Activated T-cell treated with anti-CD3 and anti-CD28 coated beads, Interleukin-2, amount 50 U/mL, for 72 hours (primary cell): ENCODE results near the gene MSL3B.

ENCODE experiments used
- ATAC-seq, 2 donors: fragments of 150-1000 bp; cut with Tn5 transposase; replicated peaks in 1 of 2; 2 replicates each; pipeline ENCODE4 v1.10.0; 2021; ENCODE audit warnings: moderate library complexity in 2 of 2, mild to moderate bottlenecking in 1 of 2
- DNase-seq, 2 donors: peaks; one replicate each; pipeline ENCODE4 v3.0.0; 2021 to 2022; ENCODE audit warnings: mixed read lengths in 1 of 2
- H3K27ac Mint-ChIP-seq: one replicate; pipeline ENCODE4 v1.8.0; 2022; ENCODE audit warnings: mild to moderate bottlenecking, moderate library complexity, mixed read lengths
- H3K27me3 Mint-ChIP-seq: one replicate; pipeline ENCODE4 v1.8.0; 2022; ENCODE audit warnings: low read depth, mixed read lengths
- H3K36me3 Mint-ChIP-seq, 2 donors: one replicate each; pipeline ENCODE4 v1.8.0; 2022; ENCODE audit warnings: mixed read lengths in 2 of 2, mild to moderate bottlenecking in 1 of 2; ENCODE audit not compliant: insufficient read depth in 2 of 2
- H3K4me1 Mint-ChIP-seq: one replicate; pipeline ENCODE4 v1.8.0; 2022; ENCODE audit warnings: low read depth, mixed read lengths
- H3K4me3 Mint-ChIP-seq, 2 donors: one replicate each; pipeline ENCODE4 v1.8.0; 2022; ENCODE audit warnings: mild to moderate bottlenecking in 2 of 2, mixed read lengths in 2 of 2, moderate library complexity in 2 of 2
- H3K9me3 Mint-ChIP-seq, 2 donors: one replicate each; pipeline ENCODE4 v1.8.0; 2022; ENCODE audit warnings: mixed read lengths in 2 of 2

The MSL3B gene

DNA sequence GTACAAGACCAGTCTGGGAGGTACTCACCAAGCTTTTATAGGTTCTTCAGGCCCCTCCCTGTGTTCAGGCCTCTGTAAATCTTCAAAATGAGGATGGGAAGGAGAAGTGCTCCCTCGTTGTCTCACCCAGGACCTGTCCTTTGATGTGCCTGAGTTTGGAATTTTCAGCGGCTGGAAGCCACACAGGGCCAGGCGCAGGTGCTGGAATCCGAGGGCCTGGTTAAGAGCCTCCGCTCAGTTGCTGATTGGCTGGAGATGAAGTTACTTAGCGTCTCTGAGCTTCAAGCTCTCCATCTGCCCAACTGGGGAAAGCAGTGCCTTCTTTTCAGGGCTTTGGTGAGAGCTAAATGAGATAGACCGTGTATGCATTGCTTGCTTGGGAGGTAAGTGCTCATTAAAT, 43.8 kb downstream of the MSL3B start:
- DNase-seq: no peak
- no peak overlapping the region for H3K4me3 Mint-ChIP-seq
- no peak overlapping the region for H3K27ac Mint-ChIP-seq
- H3K36me3 Mint-ChIP-seq: no peaks in the 10 kb centered on the region
- H3K27me3 Mint-ChIP-seq: no peaks in the 10 kb centered on the region
- no peaks in the 10 kb centered on the region for H3K9me3 Mint-ChIP-seq
- no peaks in the 10 kb centered on the region for H3K4me1 Mint-ChIP-seq
- ATAC-seq: no peak

DNA sequence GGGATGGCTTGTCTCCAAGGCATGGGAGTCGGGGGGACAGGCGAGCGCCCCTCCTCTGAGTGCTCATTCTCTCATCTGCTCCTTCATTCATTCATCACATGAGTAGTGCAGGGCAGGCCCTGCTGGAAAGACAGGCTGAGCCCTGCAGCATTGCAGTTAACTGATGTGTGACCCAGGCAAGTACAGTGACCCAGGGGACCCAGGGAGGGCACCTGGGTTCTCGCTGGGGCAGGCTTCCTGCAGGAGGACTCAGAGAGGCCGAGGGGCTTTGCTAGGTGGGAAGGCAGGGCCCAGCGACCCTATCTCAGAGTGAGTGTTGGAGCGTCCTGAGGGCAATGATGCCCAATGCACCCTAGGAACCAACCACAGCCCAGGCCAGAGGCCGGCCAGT, 44.5 kb downstream of the MSL3B start:
- DNase-seq: no peak
- no peaks in the 10 kb centered on the region for H3K36me3 Mint-ChIP-seq
- ATAC-seq: no peak
- no peaks in the 10 kb centered on the region for H3K27me3 Mint-ChIP-seq
- no peak overlapping the region for H3K4me3 Mint-ChIP-seq
- no peak overlapping the region for H3K27ac Mint-ChIP-seq
- no peaks in the 10 kb centered on the region for H3K9me3 Mint-ChIP-seq
- no peaks in the 10 kb centered on the region for H3K4me1 Mint-ChIP-seq

DNA sequence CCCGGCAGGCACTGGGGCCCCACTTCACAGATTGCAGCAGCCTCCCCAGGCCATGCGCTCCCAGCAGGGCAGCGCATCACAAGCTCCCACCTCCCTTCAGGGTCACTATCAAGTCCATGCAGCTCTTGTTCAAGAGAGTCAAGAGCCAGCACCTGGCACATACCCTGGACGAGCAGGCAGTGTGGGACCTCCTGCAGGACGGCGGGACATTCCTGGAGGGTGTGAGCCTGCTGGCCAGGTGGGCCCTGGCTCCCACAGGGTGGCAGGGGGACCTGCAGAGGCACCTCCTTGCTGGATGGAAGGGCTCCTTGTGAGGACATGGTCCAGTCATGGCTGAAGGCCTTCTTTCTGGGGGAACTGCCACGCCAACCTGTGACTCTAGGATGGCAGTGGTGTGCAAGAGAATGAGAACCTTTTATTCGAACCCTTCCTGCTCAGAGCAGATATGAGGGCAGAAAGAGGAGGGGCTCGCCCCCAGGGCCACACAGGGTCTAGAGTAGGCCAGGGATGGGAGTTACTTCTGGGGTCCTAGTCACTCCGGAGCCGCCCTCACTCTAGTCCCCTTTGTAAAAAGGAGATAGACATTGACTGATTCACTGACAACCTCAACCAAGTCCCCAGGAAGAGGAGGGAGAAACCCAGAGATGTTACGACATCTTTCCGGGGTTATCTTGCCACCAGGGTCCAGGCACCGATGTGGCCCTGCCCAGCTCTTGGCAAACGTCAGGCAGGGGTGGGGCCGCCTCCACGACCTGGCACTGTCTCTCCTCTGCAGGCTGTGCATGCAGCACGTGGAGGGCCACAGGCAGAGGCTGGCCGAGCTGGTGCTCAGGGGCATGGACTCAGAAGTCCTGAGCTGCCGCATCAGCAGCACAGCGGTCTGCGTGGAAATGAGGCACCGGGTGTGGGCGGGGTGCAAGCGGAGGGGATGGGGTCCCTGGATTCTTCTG, 45.1 kb downstream of the MSL3B start:
- Mint-ChIP-seq H3K27me3 (no peaks in the 10 kb centered on the region), H3K36me3 (no peaks in the 10 kb centered on the region), H3K4me1 (no peaks in the 10 kb centered on the region), H3K27ac (no peak overlapping the region), H3K9me3 (no peaks in the 10 kb centered on the region), H3K4me3 (no peak overlapping the region)
- DNase-seq (no peak), ATAC-seq (no peak)

DNA sequence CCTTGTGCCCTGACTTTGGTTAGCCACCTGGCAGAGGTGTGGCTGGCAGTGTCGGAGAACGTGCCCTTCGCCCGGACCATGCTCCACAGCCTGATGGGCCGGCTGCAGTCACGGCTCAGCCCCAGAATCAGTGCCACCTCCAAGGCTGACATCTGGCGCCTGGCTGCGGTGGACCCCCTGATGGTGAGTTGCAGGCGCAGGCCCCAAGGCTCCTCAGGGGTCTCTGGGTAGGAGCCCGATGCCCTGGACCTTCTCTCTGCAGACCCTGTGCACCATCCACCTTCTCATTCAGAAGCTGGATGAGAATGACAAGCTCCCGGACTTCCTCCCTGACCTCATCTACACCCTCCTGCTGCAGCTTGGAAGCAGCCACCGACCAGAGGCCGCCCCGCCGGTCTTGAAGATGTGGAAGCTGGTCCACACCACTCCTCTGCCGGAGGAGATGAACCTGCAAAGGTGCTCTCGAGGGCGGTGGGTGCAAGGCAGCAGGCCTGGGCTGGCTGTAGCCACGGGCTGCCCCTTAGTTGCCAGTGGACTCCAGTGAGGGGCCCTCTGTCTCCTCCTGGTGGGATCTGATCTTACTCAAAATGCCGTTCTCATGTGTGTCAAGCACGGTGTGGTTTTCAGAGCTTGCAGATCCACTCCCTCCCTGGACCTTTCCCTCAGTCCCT, 46.0 kb downstream of the MSL3B start:
- H3K36me3 Mint-ChIP-seq: no peaks in the 10 kb centered on the region
- no peak for DNase-seq
- ATAC-seq: no peak
- H3K9me3 Mint-ChIP-seq: no peaks in the 10 kb centered on the region
- no peak overlapping the region for H3K27ac Mint-ChIP-seq
- no peaks in the 10 kb centered on the region for H3K27me3 Mint-ChIP-seq
- H3K4me1 Mint-ChIP-seq: no peaks in the 10 kb centered on the region
- H3K4me3 Mint-ChIP-seq: no peak overlapping the region

DNA sequence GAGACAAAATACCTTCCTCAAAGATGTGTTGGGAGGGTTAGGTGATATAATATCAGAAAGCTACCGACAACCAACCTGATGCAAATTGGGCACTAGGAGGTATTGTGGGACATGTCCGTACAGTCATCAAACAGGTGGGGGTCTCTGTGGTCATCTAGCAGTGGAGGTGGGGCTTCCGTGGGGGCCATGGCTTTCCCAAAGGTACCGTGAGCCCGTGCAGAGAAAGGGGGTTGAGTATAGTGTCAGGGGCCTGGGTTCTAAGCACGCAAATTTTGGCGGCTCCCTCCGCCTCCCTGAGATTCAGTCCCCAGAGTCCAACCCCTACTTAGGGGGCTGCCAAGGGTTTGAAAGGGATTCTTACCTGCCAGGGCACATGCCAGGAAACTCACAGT, 46.5 kb downstream of the MSL3B start:
- DNase-seq (no peak), ATAC-seq (no peak)
- no peak overlapping the region for H3K27ac Mint-ChIP-seq
- no peak overlapping the region for H3K4me3 Mint-ChIP-seq
- no peaks in the 10 kb centered on the region for H3K4me1 Mint-ChIP-seq
- H3K36me3 Mint-ChIP-seq: no peaks in the 10 kb centered on the region
- H3K27me3 Mint-ChIP-seq: no peaks in the 10 kb centered on the region
- H3K9me3 Mint-ChIP-seq: no peaks in the 10 kb centered on the region

DNA sequence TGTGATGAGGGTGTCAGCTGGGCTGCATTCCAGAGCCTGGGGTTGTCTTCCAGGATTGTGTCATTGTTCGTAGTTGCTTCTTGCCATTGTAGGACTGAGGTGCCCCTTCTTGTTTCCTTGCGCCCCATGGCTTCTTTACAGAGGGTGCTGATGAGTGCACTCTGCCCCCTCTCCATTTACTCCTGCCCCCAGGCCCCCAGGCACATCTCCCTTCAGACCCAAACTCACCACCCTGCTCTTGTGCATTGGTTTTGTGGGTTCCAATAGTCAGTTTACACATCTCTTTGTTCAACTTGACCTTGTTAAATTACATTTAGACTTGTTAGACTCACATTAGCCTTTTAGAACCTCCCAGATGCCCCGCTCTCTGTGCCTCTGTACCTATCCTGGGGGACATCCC, 47.0 kb downstream of the MSL3B start:
- Mint-ChIP-seq H3K9me3 (no peaks in the 10 kb centered on the region), H3K36me3 (no peaks in the 10 kb centered on the region), H3K27me3 (no peaks in the 10 kb centered on the region), H3K4me1 (no peaks in the 10 kb centered on the region), H3K27ac (no peak overlapping the region), H3K4me3 (no peak overlapping the region)
- ATAC-seq (no peak), DNase-seq (no peak)

DNA sequence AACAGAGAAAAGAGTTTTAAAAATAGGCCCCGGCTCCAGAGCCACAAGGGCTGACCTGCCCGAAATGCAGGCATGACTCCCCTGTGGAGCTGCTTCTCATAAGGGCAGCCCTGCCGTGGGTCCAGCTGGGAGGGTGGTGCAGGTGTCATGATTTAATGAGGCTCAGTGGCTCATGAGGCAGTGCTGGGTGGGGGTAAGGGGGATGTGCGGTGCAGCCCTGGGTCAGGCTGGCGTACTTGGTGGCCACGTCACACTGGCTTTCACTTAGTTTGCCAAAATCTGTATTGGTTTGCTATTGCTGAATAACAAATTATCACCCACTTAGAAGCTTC, 47.4 kb downstream of the MSL3B start:
- Mint-ChIP-seq H3K4me1 (no peaks in the 10 kb centered on the region), H3K27me3 (peaks cover 2% of the 10 kb centered on the region), H3K36me3 (no peaks in the 10 kb centered on the region), H3K4me3 (no peak overlapping the region), H3K27ac (no peak overlapping the region), H3K9me3 (no peaks in the 10 kb centered on the region)
- no peak for ATAC-seq
- no peak for DNase-seq

DNA sequence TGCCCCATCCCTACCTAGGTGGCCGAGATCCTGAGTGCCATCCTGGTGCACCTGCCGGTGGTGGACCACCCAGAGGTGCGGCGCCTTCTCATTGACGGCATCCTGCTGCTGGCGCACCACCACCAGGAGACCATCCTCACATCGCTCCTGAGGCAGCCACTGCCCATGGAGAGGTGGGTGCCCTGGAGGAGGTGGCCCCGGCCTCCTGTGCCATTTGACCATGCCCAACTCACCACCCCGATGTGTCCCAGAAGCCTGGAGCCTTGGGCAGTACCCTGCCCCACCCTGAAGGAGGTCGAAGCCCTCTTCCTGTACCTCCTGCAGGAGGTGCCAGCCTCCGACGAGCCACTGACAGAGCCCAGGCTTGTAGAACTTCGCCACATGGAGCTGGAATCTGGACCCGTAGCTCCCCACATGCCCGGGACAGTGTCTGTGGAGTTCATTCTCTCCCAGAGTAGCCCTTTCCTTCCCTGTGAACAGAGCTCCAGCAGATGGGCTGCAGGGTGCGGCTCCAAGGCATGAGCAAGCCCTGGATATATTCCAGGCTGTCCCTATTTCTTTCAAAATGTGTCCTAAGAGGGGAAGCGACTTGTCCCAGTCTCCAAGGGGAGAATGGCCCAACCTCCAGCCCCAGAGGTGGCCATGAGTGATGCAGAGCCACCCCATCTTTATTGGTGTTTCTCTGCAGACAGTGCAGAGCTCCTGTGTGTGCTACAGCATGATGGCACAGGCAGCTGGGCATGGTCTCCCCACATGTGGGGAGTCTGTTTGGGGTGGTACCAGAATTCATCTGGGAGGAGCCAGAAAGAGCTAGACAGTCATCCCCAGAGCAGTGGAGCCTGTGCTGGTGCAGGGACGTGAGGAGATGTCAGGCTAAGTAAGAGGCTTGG, 48.1 kb downstream of the MSL3B start:
- Mint-ChIP-seq H3K4me1 (no peaks in the 10 kb centered on the region), H3K36me3 (no peaks in the 10 kb centered on the region), H3K27me3 (peaks cover 9% of the 10 kb centered on the region), H3K27ac (no peak overlapping the region), H3K9me3 (no peaks in the 10 kb centered on the region), H3K4me3 (no peak overlapping the region)
- DNase-seq (no peak), ATAC-seq (no peak)

DNA sequence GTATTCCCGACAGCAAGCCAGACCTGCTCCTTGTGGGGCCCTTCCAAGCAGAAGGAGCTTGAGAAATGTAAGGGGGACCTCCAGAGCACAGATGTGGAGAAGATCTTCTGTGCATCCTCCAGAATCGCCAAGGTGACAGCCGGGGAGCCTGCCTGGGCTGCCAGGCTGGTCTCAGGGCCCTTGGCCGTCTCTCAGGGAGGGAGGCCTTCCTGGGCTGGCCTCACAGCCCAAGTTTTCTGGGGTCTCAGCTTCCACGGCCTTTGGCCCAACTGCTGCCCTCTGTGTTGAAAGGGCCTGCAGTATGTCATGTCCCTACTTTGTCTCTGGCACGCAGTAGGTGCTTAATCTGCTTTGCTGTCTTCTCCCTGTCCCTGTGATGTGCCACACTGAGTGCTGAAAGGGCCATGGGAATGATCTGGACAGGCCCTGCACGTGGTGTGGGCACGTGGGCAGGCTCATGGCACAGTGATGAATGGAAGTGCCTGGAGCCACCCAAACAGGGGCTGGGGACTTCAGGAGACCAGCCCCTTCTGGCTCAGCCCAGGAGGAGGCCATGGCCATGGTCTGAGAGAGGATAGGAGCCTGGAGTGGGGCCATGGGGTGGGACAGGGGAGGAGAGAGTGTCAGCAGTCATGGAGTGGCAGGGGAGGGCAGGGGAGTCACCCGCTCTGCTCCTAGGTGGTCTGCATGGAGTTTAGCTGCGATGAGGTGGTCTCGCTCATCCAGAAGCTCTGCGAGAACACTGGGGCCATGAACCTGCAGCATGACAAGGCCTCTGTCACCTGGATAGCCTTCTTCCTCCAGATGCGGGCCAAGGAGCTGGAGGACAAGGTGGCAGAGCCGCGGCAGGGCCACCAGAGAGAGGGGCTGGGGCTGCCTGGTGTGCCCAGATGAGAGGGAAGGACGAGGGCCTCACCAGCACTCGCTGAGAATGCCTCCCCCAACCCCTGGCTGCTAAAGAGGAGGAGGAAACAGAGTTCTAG, 49.3 kb downstream of the MSL3B start:
- no peak for DNase-seq
- no peak for ATAC-seq
- H3K9me3 Mint-ChIP-seq: no peaks in the 10 kb centered on the region
- H3K27me3 Mint-ChIP-seq: peaks cover 10% of the 10 kb centered on the region
- H3K4me3 Mint-ChIP-seq: no peak overlapping the region
- H3K36me3 Mint-ChIP-seq: no peaks in the 10 kb centered on the region
- H3K27ac Mint-ChIP-seq: no peak overlapping the region
- no peaks in the 10 kb centered on the region for H3K4me1 Mint-ChIP-seq

DNA sequence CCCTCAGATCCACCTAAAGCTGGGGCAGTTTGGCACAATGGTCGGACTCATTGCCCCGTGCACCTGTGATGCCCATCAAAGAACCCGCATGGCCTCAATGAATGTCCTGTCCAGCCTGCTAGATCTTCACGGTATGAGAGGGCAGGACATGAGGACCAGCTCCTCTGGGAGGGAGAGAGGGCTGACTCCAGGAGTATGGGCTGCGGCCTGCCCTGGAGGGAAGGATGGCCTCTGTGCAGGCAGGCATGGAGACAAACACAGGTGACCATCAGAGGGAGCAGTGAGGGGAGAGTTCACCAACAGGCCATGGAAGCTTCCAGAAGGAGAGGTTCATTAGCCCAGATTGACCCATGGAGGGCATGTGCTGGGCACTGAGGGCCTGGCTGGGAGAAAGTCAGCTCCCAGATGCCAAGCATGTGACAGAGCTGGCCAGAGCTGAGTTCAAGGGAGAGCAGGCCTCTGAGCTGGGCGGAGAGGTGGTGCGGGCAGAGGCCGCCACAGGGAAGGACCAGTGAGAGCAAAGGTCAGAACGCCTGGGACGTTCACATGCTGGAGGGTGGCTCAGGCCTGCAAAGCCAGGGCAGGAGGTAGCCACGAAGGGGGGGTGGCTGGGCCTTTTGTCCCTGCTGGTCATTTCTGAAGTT, 50.1 kb downstream of the MSL3B start:
- Mint-ChIP-seq H3K27ac (no peak overlapping the region), H3K36me3 (no peaks in the 10 kb centered on the region), H3K27me3 (peaks cover 10% of the 10 kb centered on the region), H3K4me3 (no peak overlapping the region), H3K9me3 (no peaks in the 10 kb centered on the region), H3K4me1 (no peaks in the 10 kb centered on the region)
- no peak for ATAC-seq
- no peak for DNase-seq

DNA sequence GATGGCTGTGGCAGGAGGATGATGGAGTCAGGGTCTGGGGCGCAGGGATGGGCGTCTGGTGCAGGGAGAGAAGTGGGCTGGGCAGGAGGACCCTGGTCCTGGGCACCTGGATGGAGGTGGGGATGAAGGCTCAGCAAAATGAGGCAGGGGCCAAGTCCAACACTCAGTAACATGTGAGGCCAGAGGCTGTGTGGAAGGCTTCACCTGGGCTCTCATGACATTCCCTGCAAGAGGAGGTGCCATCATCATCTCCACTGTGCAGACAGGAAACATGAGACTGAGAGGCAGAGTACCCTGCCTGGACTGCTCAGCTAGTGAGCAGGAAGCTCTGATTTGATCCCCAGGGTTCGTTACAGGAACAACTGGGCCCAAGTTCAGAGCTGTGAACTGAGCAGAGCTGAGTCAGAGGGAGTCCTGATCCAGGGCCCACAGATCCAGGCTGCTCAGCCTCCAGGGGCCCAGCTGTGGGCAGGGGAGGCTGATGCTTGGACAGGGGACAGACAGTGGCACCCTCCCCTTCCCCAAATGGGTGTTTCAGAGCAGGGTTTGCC, 50.8 kb downstream of the MSL3B start:
- DNase-seq (no peak), ATAC-seq (no peak)
- Mint-ChIP-seq H3K27me3 (peaks cover 10% of the 10 kb centered on the region), H3K4me3 (no peak overlapping the region), H3K9me3 (no peaks in the 10 kb centered on the region), H3K4me1 (no peaks in the 10 kb centered on the region), H3K27ac (no peak overlapping the region), H3K36me3 (no peaks in the 10 kb centered on the region)

DNA sequence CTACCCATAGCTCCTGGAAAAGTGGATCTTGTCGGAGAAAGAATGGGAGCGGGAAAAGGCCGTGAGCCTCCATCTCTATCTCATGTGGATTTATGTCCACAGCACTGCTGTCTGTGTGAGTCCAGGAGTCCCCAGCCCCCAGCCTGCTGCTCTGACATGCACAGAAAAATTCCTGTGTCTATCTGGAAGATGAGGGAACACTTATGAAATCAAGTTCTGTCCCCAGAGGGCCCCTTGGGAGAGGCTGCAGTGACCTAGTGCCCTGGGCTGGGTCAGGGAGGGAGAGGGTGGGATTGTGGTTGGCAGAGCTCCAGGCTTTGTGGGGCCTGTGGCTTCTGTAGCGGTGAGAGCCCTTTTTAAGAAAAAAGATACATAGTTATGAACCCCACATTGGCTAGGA, 51.4 kb downstream of the MSL3B start:
- H3K4me3 Mint-ChIP-seq: no peak overlapping the region
- H3K36me3 Mint-ChIP-seq: no peaks in the 10 kb centered on the region
- no peak for ATAC-seq
- H3K4me1 Mint-ChIP-seq: no peaks in the 10 kb centered on the region
- H3K27me3 Mint-ChIP-seq: peaks cover 10% of the 10 kb centered on the region
- H3K27ac Mint-ChIP-seq: no peak overlapping the region
- H3K9me3 Mint-ChIP-seq: no peaks in the 10 kb centered on the region
- DNase-seq: no peak
